ENCODE results near the gene SLC35F6.
"Not testable (repeated sequence)": the region's sequence is repeated elsewhere in the genome, so short reads cannot be mapped to it uniquely, and the experiment has no call there.

The SLC35F6 gene

DNA sequence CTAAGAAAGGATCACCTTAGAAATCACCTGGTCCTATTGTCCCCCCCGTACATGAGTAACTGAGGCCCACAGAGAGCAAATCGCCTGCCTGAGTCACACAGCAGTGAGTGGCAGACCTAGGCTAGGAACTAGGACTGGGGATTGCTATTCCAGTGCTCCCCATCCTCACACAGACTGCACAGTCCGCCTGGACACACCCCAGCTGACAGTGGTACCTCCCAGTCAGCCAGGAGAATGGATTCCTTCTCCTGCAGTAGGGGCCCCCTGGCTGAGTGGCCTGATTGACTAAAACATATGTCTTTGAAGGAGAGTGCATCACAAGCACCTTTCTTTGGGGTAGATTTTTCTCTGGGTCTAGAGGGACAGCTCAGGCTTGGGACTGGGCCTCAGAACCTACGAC, 32.4 kb upstream of the SLC35F6 start:
- DNase-seq: no peak

DNA sequence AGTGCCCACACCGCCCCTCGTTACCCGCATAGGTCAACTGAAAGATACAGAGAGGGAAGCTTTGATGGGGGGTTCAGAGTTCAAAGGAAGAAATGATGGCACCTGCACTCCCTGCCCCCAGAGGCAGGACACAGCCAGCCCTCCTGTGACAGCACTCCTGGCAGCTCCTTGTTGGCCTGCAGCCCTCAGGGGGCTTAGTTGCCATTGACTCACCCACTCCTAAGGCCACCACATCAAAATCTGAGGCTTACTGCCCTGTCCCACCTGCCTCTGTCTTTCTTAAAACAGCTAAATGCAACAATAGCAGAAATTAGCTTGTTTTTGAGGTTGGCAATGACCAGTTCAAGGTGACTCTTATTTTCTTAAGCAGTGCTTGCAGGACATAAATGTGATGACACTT, 31.6 kb upstream of the SLC35F6 start:
- no peak for DNase-seq

DNA sequence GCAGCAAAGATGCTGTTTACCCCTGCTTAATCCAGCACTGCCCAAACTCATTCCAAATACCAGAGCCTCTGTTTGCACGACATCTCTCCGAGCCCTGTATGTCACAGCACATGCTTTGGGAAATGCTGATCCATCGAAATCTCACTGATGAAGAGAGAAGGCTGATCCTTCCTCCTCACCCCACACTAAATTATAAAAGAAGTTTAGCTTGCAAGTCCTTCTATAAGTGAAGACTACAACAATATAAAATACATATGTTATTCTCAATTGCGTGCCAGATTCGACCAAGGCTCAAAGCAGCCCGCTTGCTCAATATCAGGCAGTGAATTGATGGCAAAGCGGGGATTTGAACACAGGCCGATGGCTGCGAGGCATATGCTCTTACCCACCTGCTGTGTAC, 30.7 kb upstream of the SLC35F6 start:
- no peak for DNase-seq

DNA sequence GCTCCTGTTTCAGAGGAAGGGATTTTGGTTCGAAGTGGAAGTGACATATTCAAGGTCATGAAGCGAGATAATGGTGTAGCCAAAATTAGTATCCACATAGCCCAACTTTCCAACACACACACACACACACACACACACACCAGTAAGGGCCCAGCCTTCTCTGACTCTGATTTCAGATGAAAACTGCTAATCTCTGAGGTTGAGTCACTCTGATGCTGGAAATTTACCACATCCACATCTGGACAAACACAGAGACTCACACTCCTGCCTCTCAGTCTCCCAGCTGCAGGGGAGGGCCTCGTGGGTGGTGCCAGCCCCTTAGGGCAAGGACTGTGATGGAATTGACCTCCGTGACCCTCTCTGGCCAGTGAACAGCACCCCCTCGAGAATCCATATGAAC, 29.0 kb upstream of the SLC35F6 start:
- no peak for DNase-seq

DNA sequence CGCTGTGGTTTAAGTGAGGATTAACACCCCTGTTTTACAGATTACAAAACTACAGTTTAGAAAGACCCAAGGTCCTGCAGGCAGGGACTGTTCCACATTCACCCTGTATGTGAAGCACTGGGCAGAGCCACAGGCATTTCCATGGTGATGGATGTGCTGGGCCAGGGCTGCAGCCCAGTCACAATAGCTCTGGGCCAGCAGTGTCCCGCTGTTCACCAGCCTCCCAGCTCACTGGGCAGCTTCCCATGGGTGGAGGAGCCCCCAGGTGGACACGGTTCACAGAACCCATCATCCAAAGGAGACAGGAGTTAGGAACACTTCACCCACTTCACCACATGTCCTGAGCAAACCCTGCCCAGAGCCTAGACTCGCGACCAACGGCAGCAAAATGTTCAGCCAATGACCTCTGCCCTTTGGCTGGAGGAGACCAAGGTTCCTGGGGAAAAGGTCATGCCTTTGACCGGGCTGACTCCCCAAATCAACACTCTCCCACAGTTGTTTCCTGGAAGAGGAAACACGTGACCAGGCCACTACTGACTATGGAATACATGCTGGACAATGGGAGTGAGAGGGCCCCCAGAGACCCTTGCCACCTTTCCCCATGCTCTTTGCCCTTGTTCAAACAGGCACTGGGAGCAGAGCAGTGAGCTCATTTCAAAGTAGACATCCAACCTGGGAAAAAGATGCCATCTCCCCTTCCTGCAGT, 28.0 kb upstream of the SLC35F6 start:
- DNase-seq: no peak

DNA sequence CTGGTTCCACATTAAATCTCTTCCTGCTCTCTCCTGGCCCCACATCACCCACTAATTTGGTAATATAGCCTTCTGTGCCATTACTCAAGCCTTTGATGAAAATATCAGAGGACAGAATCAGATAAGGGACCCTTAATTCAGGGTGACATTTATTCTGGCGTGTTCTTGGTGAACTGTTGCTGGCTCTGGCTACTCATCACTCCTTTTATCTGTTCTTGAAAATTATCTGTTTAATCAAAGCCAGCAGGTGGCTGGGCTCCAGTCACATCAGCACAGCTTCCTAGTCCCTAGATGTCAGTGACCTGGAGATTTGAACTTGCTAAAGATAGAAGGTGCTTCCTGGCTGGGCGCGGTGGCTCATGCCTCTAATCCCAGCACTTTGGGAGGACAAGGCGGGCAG, 26.9 kb upstream of the SLC35F6 start:
- DNase-seq: no peak

DNA sequence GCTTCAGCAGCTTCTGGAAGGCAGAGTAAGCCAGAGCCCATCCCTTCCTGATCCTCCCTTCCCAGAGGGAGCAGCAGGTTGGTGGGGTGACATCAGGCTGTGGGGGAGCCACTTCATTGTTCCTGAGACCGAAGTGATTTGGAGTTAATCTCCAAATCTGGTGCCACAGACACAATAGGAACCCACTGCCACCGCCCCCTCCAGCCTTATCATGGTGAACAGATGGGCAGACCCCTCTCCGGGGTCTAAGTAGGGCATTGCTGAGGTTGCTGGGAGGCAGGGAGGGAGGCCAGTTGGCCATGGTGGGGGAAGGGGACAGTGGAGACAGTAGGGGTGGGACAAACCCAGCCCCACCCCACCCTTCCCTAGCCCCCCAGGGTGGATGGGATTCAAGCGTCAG, 25.6 kb upstream of the SLC35F6 start:
- DNase-seq: no peak

DNA sequence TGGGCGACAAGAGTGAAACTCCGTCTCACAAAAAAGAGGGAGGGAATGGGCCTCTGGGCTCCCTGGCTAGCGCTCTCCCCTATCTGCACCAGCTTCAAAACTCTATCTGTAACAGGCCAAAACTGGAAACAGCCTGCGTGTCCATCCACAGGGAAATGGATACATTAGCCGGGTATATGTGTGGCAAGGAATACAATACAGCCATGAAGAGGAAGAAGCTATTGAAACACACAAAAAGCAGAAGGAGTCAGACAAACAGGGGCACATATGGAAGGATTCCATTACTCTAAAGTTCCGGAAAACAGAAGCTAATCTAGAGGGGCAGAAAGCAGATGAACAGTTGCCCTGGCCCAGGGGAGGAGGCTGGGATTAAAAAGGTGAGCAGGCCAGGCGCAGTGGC, 24.6 kb upstream of the SLC35F6 start:
- no peak for DNase-seq

DNA sequence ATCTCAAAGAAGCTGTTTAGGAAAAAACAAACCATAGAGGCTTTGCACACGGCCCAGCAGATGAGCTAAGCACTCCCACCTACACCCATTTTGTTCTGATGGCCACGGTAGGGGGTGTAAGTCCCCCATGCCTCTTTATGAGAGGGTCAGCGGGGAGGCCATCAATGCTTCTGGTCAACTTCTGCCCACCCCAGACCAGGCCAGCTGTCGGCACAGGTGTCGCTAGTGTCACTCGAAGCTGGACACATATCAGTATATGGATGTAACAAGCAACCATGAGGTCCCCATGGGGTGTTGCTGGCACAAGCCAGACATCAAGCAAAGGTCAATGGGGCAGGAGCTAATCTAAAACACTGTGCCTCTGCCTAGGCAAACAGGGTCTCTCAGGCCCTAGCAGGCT, 23.7 kb upstream of the SLC35F6 start:
- no peak for DNase-seq

DNA sequence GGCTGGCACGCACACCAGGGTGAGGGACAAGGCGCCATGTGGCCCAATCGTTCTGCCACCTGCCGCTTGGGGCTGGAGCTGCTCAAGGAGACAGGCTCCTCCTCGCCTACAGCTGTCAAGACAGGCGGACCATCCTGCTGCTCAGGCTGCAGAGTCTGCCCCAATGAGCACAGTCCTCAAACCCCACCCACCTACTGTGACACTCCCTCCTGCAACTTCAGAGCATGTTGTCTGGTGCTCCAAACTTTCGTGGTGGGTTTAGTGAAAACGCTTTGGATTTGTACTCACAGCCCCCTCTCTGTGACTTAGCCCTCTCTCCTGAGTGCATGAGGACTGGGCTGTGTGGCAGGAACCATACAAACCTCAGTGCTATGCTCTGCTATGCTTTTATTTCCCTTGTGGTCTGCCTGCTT, 23.2 kb upstream of the SLC35F6 start:
- peak; percentile 78 for DNase-seq

DNA sequence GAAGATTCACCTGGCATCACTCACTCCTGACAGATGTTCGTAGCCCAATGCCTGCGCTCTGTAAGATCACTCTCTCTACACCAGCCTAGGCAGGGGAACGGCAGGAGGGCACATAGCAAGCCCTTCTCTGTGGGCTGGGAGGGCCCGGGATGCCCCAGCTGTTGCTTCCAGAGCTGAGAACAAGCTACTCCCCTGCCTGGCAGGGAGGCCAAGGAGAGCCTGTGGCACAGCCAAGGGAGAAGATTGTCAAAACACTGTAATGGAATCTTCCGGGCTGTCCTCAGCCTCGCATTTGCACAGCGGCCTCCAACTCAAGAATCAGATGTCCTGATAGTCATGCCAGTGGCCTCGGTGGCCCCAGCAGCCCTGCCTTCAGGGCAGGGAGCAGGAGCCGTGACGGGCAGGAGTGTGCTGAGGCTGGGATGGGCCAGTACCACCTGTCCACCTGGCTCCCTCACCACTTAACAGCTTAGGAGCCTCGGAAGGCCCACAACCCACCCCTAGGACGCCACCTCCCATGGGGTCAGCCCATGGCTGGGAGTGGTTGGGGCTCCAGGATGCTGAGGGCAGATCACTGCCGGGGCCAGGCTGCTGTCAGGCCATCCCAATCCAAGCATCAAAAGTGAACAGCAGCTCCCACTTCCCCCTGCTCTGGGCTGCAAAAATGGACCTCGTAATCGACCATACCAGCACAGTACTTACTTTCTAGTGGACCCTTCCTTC, 21.9 kb upstream of the SLC35F6 start:
- no peak for DNase-seq

DNA sequence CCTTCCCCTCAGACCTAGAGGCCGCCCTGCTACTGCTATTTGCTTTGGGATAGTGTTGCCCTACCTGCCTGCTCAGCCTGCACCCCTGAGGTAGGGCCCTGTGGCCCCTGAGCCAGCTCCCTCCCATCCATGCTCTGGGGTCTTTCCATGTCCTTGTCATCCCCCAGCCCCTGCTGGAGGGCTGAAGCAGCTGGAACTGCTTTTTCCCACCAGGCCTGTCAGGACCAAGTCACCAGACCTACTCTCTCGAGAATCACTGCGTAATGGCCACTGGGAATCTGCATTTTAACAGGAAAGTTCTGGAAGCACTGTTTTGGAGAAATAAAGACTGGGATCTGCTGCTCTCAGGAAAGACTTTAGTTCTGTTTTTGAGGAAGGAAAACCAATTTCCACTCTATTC, 20.2 kb upstream of the SLC35F6 start:
- no peak for DNase-seq

DNA sequence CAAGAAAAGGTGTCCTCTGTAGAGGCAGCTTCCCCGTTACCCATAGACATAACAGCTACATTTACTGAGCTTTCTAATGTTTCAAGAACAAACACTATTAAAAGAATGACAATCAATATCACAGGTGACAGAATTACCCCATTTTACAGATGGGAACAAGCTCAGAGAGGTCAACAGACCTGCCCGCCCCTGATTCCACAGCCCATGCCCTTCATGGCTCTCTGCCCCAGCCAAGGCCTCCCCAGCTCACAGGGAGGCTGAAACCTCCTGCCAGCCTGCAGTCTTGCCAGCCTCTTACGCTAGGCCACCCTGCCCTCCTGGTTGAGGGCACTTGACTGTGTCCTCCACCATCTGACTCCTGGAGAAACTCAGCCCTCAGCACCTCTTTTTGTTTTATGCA, 19.1 kb upstream of the SLC35F6 start:
- DNase-seq: no peak

DNA sequence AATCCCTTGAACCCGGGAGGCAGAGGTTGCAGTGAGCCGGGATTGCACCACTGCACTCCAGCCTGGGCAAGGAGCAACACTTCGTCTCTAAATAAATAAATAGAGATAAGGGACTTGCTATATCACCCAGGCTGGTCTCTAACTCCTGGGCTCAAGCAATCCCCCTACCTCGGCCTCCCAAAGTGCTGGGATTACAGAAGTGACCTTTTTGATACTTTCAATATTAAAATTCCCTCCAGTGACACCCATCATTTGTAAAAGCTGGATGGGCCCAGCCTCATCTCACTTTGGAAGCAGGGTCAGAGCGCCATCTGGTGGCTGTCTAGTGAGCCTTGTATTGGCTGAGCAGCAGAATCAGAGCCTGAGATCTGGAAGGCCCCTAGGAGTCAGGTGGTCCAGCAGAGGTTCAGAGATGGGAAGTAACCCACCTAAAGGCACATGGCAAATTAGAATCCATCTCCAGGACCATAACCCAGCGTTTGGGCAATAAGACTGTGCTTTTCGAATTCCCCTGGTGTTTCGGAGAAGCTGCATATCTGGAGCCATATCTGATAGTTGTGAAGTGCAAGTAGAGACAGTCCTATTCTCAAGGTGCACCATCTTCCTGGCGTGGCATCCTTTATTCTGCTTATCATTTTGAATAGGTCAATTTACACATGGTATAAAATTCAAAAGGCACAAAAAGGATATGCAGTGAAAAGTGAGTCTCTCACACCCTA, 18.3 kb upstream of the SLC35F6 start:
- peak; percentile 87 for DNase-seq

DNA sequence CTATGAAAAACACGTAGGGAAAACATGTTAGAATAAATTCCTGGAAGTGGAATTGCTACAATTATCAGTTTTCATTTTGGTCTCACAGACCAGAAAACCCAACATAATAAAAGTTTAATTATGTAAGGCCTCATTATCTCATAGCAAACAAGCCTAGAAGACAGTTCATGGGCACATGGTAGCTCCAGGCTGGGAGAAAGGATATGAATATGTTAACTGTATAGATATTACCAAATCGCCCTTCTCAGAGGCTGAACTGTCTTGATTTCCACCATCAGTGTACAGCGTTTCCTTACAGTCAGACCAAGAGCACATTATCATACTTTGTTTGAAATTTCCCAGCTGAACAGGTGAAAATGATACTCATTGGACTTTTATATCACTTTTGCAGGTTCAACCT, 17.1 kb upstream of the SLC35F6 start:
- DNase-seq: no peak

DNA sequence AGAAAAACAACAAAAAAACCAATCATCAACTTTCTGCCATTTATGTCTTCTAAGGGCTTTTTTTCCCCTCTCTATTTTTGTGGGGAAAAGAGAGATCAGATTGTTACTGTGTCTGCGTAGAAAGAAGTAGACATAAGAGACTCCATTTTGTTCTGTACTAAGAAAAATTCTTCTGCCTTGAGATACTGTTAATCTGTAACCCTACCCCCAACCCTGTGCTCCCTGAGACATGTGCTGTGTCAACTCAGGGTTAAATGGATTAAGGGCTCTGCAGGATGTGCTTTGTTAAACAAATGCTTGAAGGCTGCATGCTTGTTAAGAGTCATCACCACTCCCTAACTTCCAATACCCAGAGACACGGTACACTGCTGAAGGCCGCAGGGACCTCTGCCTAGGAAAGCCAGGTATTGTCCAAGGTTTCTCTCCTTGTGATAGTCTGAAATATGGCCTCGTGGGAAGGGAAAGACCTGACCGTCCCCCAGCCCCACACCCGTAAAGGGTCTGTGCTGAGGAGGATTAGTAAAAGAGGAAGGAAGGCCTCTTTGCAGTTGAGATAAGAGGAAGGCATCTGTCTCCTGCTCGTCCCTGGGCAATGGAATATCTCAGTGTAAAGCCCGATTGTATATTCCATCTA, 14.2 kb upstream of the SLC35F6 start:
- not testable (repeated sequence) for DNase-seq

DNA sequence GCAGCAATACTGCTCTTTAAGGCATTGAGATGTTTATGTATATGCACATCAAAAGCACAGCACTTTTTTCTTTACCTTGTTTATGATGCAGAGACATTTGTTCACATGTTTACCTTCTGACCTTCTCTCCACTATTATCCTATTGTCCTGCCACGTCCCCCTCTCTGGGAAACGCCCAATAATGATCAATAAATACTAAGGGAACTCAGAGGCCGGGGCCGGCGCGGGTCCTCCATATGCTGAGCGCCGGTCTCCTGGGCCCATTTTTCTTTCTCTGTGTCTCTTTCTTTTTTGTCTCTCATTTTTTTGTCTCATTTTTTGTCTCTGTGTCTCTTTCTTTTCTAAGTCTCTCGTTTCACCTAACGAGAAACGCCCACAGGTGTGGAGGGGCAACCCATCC, 13.6 kb upstream of the SLC35F6 start:
- not testable (repeated sequence) for DNase-seq

DNA sequence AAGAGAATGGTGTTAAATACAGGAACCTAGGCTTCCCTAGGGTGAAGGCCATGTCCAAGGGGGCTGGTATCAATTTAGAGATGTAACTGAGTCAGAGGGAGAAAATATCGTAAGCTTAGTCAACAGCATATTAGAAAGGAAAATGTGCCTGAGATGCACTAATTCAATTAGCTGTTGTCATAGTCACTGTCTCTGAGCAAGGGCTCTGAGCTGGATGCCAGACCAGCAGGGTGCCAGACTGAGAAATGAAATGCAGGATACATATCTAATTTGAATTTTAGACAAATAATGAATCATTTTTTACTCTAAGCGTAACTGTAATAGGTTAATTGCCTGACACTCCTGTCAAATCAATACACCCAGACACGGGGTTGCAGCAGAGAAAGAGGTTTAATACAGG, 11.4 kb upstream of the SLC35F6 start:
- DNase-seq: no peak

DNA sequence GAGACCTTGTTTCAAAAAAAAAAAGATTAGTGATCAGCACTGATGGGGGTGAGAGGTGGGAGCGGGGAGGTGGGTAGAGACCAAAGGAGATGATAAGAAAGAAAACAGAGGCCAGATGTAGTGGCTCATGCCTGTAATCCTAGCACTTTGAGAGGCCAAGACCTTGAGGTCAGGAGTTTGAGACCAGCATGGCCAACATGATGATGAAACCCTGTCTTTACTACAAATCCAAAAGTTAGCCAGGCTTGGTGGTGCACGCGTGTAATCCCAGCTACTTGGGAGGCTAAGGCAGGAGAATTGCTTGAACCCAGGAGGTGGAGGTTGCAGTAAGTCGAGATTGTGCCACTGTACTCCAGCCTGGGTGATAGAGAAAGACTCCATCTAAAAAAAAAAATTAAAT, 9.5 kb upstream of the SLC35F6 start:
- DNase-seq: no peak

DNA sequence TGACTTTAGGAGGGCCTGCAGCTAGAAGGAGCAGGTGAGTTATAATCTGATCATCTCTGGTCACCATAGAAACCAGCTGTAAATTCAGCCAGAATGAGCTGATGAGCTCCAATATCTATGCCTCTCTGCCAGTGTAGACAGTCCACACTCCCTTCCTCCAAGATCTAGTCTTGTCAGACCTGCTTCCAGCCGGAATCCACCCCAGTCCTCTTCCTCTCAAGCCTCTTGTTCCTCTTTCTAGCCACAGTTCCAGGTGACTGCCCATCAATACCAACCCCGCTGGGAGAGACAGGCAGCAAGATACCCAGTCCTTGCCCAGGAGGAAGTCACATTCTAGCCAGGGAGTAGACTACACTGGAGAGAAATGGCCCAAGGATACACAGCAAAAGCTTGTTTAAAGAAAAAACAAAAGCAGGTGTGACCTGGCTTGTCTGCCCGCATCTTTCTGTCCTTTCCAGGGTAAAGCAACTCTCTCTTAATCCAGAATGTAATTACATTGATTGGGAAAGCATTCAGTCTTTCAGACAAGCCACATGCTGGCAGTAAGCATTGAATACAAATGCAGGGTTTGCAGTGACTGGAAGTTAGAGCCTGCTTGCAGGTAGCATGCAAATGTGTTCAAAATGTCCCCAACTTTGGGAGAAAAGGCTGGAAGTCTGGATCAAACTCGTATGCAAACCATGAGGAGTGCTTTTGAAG, 9.0 kb upstream of the SLC35F6 start:
- DNase-seq: no peak

DNA sequence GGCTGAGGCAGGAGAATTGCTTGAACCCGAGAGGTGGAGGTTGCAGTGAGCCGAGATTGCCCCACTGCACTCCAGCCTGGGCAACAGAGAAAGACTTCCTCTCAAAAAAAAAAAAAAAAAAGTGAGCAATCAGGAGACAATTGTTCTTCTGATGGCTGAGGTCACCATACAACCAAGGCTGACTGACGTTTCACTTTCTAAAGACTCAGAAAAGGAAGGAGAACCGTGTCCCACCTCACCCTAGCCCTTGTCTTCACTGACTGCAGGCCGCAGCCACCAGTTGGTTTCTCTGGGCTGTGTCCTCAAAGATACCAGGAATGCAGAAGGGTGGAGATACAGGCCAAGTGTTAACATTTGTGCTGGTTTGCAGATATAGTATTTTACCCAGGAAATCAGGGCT, 7.7 kb upstream of the SLC35F6 start:
- no peak for DNase-seq

DNA sequence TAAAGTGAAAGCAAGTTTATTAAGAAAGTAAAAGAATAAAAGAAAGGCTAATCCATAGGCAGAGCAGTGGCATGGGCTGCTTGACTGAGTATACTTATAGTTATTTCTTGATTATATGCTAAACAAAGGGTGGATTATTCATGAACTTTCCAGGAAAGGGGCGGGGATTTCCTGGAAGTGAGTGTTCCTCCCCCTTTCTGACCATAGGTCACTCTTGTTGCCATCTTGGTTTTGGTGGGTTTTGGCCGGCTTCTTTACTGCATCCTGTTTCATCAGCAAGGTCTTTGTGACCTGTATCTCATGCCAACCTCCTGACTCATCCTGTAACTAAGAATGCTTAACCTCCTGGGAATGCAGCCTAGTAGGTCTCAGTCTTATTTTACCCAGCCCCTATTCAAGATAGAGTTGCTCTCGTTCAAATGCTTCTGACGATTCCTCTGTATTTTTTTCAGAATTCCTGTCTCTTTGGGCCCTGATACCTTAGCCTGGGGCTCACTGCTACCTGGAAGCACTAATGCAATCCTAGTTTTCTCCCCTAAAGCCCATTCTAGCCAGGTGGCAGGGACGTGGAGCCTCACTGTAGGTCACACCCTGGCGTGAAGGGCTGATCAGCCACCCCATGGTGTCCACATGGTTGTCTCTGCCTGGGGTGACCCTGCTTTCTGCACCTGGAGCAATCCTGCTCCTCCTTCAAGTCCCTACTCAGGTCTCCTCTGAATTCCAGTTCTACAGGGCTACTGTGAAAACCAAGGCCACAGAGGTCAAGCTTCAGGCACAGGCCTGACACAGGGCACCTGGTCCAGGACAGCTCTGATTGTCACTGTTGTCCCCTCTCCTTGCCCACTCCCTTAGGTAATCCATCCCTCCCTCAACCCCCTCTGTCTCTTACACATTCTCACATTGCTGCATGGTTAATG, 6.0 kb upstream of the SLC35F6 start:
- DNase-seq: peak; percentile 95
